ENCODE data around the gene HNF1A.
A peak's percentile ranks its signal among the peaks of the same experiment; 100 is the strongest.
"Not testable (repeated sequence)": the region's sequence is repeated elsewhere in the genome, so short reads cannot be mapped to it uniquely, and the experiment has no call there.

HNF1A gene

DNA sequence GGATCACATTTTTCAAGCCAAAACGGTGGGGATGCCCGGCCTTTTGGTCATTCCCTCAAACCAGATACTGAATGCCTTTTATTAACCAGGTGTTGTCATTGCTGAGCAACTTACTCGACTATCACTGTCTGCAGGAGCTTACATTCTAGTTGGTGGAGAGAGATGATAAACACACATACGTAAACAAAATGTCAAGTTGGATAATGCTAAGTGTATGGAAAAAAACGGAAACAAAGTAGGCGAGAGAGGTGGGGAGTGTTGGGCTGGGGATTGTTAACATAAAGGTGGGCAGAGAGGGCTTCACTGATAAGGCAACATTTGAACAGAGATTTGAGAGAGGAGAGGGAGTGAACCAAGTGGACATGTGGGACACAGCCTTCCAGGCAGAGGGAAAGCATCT, 33.5 kb downstream of the HNF1A start:
- no peak for DNase-seq (ENCODE audit: low read depth in 3 of 3)

DNA sequence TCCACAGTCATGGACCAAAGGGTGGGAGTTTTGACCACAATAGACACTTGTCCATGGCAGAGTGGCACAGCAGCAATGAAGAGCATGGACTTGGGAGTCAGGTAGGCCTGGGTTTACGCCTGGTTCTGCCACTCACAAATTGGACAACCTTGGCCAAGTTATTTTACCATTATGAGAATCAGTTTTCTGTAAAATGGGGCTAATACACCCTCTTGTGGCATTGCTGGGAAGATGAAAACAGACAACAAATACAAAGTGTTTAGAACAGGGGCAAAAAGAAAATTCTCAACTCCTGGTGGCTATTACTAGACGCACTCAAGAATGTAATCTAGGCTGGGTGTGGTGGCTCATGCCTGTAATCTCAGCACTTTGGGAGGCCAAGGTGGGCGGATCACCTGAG, 35.4 kb downstream of the HNF1A start:
- DNase-seq (ENCODE audit: low read depth in 3 of 3) = no peak

DNA sequence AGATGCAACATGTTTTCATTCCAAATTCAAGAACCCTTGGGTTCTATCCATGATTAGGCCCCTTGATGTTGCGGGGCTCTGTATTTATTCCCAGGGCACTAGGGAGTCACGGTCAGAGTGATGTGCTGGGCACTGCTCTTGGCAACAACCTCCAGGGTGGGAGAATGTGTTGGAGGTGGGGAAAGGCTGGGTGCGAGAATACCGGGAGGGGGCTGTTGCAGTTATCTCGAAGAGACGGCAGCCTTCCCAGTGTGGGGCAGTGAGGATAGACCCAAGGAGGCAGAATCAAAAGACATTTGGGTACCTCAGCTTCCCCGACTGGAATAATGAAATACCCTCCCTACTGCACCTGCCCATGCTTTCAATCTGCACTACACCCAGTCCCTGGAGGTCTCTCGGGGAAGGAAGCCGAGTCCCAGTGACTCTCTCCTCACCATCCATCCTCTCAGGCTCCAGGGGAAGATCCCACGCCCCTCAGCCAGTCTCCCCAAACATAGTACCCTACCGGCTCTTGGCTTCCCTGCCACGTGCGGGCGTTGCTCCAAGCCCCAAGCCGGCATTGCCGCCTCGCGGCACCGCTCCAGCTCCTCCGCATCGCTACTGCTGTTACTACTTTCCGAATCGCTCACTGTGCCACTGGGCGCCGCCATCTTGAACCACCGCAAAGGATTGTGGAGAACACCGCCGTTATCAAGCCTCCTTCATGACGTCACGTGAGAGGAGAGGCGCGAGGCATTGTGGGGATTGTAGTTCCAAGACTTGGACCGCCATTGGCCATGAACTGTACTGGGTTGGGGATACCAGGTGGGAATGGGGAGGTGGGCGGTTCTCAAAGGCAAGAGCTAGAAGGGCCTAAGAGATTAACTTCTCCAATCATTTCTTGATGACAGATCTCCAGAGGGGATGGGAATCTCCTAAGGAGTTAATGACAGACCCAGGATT, 37.8 kb downstream of the HNF1A start, which contains the start of gene C12orf43:
Gene C12orf43, minus strand, starts transcription at position 663 of the 942 bp plus-strand sequence. Its CDS starts 13 bp downstream, at position 650.
- DNase-seq (ENCODE audit: low read depth in 3 of 3) = peak; percentile 83 to 93 (median 91)

DNA sequence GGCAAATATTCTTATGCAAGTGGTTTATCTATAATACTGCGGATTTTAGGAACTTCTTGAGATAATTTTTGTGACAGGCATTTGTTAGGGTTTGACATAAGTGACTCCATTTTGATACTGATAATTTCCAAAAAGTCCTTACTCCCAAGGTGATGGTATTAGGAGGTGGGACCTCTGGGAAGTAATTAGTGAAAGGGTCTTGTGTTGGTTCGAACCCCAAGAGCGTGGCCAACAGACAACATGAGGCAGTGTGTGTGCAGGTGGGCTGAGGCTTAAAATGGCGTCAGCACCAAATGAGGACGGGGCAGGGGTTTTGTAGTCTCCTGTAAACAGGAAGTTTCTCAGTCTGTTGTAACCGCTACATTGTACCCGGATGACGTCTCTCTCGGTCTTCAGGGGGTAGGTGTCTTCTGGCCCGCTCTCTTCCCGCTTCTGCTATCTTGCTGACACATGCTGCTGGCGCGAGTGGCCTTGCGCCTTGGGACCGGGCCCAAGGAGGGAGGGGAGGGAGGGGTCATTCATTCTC, 39.7 kb downstream of the HNF1A start:
- DNase-seq (ENCODE audit: low read depth in 3 of 3) = no peak

DNA sequence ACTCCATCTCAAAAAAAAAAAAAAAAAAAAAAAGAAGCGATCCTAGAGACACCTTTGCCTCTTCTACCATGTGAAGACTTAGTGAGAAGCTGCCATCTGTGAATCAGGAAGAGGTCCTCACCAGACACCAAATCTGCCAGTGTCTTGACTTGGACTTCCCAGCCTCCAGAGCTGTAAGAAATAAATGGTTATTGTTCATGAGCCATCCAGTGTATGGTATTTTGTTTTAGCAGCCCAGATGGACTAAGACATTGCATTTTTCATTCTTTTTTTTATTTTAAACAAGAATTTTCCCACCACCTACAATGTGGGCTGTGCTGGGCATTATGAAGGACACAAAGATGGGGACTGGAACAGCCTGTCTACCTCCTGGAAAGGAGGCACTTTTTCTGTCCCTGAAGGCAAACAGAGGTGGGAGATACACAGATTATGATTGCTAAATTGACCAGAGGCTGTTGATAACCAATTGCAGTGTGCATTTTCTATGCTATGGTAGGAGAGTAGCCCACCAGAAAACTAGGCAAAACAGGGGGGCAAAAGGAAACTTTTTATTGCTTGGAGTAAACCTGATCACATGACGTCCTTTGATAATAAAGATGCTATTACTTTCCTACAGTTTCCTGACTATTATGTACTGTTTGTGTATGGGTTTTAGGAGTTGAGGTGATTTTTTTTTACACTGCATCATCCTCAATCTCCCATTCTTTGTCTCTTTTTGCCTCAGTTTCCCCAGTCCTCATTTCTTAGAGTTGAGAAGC, 40.7 kb downstream of the HNF1A start:
- no peak for DNase-seq (ENCODE audit: low read depth in 3 of 3)

DNA sequence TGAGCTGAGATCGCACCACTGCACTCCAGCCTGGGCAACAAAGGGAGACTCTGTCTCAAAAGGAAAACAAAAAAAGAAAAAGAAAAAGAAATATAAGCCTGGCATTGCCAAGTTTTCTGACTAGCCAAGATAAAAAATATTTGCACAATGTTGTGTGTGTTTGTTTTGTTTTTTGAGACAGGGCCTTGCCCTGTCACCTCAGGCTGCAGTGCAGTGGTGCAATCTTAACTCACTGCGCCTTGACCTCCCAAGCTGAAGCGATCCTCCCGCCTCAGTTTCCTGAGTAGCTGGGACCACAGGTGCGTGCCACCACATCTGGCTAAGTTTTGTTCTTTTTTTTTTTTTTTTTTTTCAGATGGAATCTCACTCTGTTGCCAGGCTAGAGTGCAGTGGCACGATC, 43.4 kb downstream of the HNF1A start:
- DNase-seq (ENCODE audit: low read depth in 3 of 3) = no peak

DNA sequence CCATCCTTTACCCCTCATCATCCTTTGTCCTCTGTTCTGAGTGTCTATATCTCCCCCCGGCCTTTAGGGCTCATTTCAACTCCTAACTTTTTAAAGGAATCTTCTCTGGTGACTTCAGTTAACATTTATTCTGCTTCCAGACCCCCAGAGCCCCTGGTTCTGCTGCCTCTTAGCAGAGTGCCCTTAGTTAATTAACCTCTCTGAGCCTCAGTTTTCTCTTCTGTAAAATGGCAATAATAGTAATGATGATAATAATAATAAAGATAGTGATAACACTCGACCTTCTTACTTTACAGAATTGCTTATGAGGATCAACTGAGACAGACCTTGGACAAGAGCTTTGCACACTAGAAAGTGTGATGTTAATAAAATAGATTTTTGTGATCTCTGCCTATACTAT, 44.4 kb downstream of the HNF1A start:
- DNase-seq (ENCODE audit: low read depth in 3 of 3) = no peak

DNA sequence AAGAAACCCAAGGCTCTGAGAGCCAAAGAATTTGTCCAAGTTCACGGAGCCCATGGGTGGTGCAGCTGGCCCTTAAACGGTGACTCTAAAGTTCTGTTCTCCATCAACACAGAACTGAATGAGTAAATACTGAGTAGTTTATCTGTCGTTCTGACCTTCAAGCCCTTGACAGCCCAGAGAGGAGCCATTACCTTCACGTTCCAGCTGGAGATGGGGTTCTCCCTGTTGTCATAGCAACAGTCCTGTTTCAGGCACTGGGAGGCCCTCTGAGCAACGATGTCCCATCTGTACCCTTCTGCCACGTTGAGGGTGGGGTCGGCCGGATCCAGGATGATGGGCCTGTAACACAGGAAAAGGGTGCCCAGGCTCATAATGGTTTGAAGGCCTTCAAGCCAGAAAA, 45.5 kb downstream of the HNF1A start:
- DNase-seq (ENCODE audit: low read depth in 3 of 3) = no peak

DNA sequence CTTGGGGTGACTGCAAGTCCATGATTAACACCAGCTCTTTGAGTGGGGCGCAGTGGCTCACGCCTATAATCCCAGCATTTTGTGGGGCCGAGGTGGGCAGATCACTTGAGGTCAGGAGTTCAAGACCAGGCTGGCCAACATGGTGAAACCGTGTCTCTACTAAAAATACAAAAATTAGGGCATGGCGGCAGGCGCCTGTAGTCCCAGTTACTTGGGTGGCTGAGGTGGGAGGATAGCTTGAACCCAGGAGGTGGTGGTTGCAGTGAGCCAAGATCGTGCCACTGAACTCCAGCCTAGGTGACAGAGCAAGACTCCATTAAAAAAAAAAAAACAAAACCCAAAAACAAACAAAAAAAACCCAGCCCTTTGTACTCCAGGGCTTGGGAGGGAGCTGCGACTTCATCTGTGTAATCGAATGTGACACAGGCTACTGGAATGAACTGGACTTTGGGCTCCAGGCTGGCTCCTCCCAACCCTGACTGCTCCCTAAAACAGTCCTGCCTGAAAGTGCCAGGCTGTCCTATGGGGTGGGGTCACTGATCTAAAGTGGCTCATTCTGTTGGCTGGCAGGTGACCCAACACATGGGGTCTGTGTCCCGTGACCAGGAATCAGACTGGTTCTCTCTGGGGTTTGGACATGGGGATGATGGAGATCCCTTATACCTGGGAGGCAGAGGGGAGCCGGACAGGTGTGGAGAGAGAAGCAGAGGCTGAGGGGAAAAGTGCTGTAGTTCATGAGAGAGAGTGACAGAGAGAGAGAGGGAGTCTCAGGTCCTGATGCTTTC, 47.3 kb downstream of the HNF1A start:
- DNase-seq (ENCODE audit: low read depth in 3 of 3) = no peak

DNA sequence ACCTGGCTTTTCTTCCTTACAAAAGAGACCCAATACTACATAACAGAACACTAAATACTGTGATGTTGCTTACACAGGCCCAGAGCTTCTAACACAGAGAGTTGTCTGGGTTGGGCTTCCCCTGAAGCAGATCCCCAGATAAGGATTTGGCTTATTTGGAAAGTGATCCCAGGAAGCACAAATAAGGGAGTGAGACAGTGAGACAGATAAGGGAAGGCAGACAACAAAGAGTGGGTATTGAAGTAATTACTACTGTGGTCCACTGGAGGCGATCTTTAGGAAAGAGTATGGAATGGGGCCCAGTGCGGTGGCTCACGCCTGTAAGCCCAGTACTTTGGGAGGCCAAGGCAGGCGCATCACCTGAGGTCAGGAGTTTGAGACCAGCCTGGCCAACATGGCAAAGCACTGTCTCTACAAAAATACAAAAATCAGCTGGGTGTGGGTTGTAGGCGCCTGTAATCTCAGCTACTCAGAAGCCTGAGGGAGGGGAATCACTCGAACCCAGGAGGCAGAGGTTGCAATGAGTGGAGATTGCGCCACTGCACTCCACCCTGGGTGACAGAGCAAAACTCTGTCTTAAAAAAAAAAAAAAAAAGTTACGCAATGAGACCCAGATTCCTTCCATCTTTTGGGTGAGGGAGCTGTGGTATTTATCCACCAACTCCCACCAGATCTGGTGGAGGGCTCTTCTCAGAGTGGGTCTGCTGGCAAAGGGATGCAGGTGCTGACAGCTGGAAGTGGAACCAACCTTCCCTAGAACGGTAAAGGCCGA, 48.1 kb downstream of the HNF1A start:
- DNase-seq (ENCODE audit: low read depth in 3 of 3) = no peak

DNA sequence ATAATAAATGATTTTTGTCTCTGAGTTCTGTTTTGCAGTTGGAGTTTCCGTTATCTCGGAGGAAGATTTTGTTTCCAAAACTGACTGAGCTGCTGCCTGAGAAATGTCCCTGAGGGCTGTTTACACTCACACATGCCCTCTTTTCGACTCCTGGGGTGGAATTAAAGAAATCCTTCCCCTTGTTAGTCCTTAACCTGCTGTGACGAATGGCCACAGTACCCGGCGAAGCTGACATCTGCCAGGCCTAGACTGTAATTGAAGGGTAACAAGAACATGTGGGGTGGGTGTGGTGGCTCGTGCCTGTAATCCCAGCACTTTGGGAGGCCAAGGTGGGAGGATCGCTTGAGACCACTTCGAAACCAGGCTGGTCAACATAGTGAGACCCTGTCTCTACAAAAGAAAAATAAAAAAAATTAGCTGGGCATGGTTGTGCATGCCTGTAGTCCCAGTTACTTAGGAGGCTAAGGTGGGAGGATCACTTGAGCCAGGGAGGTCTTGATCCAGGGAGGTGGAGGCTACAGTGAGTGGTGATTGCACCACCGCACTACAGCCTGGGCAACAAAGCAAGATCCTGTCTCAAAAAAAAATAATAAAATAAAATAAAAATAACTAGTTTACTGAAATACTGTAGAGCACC, 52.4 kb downstream of the HNF1A start:
- no peak for DNase-seq (ENCODE audit: low read depth in 3 of 3)

DNA sequence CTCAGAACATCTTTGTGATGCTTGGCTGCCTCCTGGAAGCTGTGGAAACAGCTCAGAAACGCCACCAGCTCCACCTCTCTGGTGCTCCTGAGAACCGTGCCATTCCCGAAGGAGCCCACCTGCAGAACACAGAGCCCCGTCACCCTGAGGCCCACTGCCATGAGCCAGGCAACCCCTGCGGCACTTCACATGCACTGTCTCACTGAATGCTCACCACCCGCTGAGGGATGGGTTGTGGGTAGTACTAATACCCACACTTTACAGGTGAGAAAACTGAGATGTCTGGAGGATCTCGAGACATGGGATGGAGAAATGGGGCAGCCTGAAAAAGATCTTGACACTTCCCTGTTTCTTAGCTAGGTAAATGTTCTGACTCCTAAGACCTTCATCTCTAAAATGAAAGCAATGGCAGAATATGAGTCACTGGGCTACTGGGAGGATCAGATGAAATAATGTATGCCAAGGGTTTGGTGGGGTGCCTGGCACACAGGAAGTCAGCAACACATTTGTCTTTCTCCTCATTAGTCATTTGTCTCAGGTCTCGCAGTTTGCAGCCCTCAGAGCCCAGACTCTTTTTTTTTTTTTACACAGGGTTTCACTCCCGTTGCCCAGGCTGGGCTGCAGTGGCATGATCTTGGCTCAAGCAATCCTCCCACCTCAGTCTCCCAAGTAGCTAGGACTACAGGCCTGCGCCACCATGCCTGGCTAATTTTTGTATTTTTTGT, 55.4 kb downstream of the HNF1A start:
- peak; percentile 36 to 51 (median 51) for DNase-seq (ENCODE audit: low read depth in 3 of 3)

DNA sequence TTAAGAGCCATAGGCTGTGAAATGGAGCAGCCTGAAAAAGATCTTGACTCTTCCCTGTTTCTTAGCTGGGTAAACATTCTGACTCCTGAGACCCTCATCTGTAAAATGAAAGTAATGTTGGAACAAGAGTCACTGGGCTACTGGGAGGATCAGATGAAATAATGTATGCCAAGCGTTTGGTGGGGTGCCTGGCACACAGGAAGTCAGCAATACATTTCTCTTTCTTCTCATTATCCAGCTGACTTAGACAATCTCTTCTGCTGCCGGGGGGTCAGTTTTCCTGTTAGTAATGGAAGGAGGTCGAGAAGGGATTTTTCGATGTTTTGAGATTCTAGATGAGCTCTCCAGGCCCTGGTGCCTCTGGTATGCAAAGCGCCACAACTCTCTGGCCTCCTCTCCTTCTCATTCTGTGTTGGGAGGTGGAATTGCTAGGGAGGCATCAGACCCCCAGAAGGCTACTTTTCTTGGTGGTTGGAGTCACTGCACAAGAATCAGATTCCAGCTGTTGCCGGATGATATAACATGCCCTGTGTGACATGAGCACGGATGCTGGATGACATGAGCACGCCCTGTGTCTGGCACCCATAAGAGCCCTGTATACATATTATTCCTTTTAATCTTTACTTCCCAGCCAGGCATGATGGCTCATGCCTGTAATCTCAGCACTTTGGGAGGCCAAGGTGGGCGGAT, 56.4 kb downstream of the HNF1A start:
- no peak for DNase-seq (ENCODE audit: low read depth in 3 of 3)

DNA sequence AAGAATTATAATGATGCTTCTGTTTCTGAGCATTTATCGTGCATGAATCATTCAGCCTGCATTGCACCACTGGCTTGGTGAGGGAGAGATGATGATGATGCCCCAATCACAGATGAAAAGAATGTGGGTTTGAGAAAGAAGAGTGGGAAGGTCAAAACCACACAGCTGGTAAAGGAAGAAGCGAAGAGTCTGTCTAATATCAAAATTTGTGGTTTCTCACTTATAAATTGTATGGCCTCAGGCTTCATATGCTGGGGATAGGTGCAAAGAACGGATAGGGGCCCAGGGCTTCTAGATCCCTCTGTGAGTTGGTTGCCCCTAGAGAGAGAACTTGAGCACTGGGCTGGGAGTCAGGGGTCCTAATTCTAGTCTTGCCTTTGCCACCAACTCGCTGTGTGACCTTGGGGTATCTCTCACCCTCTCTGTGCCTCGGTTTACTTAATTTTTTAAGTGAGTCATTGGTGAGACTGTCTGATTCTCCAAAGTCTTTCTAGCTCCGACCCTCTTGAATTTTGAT, 58.5 kb downstream of the HNF1A start:
- DNase-seq (ENCODE audit: low read depth in 3 of 3) = peak in 1 of 3 experiments; percentile 39

DNA sequence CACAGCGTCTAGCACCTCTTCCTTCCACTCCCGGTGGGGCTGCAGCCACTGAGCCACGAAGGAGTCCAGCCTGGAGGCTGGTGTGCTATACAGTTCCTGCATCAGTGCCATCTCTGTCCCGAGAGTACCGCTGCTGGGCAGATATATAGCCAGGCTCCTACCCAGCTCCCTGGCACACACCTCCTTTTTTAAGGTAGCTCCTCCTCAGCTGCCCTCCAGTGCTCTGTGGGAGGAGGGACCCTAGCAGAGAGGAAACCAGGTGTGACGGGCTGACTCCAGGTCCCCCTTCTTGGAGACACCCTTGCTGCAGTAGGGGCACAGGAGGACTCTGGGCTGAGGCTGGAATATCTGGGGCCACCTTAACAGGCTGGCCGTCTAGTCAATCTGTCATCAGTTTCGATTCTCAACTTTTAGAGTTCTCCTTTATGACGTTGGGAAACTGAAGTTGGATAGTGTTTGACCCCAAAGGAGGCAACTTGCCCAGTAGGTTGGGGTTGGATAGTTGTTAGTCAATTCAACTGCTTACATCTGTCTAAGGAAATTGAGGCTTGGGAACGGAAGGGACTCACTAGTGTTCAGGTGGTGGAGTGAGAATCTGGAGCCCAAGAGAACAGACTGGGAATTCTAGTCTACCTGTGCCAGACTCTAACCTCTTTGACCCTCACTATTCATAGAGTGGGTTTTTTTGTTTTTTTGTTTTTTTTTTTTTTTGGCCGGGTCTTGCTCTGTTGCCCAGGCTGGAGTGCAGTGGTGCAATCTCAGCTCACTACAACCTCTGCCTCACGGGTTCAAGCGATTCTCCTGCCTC, 60.7 kb downstream of the HNF1A start, which contains the start of gene OASL:
Gene OASL, minus strand, starts transcription at position 386 of the 808 bp plus-strand sequence. Its CDS starts 275 bp downstream, at position 111.
- peak in 1 of 3 experiments; percentile 25 for DNase-seq (ENCODE audit: low read depth in 3 of 3)

DNA sequence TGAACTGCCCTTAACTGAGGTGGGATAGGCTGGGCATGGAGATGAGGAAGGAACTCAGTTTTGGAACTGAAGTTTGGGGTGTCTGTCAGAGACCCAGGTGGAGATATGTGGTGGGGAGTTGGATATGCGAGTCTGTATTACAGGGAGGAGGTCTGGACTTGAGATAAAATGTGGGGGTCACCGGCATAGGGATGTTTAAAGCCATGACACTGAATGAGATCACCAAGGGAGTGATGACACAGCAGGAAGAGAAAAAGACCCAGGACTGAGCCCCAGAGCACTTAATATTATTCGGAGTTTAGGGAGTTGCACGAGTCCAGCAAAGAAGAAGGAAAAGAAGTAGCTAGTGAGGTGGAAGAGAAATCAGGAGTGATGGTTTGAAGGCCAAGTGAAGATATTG, 64.7 kb downstream of the HNF1A start:
- no peak for DNase-seq (ENCODE audit: low read depth in 3 of 3)

DNA sequence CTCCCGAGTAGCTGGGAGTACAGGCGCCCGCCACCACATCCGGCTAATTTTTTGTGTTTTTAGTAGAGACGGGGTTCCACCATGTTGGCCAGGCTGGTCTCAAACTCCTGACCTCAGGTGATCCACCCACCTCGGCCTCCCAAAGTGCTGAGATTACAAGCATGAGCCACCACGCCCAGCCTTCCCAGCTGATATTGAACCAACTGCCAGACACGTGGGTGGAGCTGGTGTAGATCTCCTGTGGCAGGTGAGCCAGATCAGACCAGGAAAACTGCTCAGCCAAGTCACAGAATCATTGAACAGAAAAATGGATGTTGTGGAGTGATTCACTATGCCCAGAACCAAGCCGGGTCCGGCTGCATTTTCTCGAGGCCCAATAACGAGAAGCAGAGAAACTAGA, 69.1 kb downstream of the HNF1A start:
- DNase-seq (ENCODE audit: low read depth in 3 of 3) = not testable (repeated sequence)

DNA sequence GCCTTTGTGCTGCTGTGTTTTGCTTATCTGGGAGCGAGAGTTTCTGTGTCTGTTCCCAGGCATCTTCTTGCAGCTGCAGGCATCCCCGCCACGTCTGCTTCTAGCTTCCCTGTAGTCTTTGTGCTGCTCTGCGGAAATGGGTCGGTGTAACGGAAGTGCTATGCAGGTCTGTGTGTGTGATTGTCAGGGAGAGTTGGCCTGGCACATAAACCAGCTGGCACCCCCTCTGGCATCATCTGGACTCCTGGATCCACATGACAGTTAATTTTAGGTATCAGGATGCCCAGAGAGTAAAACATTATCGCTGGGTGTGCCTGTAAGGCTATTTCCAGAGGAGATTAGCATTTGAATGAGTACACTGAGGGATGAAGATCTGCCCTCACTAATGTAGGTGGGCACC, 70.1 kb downstream of the HNF1A start:
- no peak for DNase-seq (ENCODE audit: low read depth in 3 of 3)

All from stimulated activated CD4-positive, alpha-beta T cell treated with anti-CD3 and anti-CD28 coated beads, TNF-alpha, amount 100 ng/mL, for 24 hours (primary cell).